GM18498 (cell line): Measurements from ENCODE around the gene GABPB1.

ENCODE experiments used
- ATAC-seq: cut with Tn5 transposase; IDR thresholded peaks from one replicate; pipeline ENCODE4 v1.9.1; 2021; ENCODE audit warnings: mild to moderate bottlenecking, moderate library complexity; ENCODE audit not compliant: unreplicated experiment

The GABPB1 gene

GRCh38 chr15:50246631-50247030, 108.4 kb downstream of the GABPB1 start:
- ATAC-seq, result no peak

DNA sequence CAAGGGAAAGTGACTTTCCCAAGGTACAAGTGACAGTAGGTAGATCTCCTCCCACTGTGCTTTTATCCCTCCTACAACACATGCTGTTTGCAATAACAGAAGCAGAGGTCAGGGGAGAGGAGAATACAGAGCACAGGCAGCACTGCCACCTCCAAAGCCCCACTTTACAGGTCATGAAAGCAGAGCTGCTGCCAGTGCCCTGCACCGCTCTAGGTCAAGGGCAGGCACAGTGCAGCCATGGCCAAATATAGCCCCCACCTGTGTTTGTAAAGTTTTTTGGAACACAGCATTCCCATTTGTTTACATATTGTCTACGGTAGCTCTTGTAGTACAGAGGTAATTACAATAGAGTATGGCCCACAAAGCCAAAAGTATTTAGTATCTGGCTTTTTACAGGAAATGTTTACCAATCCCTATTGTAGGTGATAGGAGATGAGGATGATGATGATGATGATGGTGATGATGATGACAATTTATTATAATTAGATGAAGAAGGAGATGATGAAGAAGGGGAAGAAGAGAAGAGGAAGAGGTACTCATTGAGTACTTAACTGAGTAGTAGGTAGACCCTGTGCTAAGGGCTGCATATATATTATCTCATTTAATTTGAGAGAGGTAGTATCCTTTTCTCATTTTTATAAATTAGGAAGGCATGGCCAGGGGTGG, 109.9 kb downstream of the GABPB1 start:
- ATAC-seq, result no peak

DNA sequence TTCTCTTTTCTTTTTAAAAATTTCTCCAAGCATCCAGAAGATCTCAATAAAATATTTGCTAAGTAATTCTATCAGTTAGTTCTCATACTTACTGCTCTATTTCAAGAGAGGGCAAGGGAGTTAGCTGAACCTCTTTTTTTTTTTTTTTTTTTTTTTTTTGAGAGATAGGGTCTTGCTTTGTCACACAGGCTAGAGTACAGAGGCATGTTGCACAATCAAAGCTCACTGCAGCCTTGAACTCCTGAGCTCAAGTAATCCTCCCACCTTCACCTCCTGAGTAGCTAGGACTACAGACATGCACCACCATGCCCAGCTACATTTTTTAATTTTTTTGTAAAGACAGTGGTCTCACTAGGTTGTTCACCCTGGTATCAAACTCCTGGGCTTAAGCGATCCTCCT, 110.8 kb downstream of the GABPB1 start:
- ATAC-seq, result no peak

- no peak for ATAC-seq
Measured at GRCh38 chr15:50241684-50242450, 113.1 kb downstream of the GABPB1 start.

DNA sequence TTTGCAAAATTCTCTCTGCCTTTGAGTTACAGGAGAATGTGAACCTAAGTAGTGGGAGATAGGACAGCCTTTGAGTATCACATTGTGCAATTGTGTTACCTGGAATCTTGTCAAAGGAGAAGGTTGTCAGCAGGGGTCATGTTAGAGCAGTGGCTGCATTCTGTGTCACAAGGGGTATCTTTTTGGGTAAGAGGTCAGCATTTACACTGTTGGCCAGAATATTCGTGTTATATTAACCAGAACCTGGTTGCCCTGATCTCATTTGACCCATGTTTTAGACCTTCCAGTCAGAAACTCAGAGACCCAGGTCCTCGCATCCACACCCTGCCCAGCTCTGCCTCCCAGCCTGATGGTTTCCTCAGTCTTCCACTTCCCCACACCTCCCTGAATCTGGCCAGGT, 116.7 kb downstream of the GABPB1 start:
- no peak for ATAC-seq

GRCh38 chr15:50236433-50236832, 118.6 kb downstream of the GABPB1 start:
- ATAC-seq, result no peak

DNA sequence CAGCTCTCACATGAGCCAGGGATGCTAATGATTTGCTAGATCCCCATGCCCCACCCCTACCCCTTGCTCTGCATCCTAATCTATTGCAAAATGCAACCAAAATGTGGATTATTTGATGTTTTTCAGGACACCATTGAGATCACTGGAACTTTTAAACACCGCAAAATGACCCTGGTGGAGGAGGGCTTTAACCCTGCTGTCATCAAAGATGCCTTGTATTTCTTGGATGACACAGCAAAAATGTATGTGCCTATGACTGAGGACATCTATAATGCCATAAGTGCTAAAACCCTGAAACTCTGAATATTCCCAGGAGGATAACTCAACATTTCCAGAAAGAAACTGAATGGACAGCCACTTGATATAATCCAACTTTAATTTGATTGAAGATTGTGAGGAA, 119.2 kb downstream of the GABPB1 start:
- ATAC-seq, result no peak

GRCh38 chr15:50234764-50235163, 120.2 kb downstream of the GABPB1 start:
- ATAC-seq, result no peak

GRCh38 chr15:50233192-50233736, 121.7 kb downstream of the GABPB1 start:
- ATAC-seq, result no peak

- ATAC-seq, result no peak
Measured at GRCh38 chr15:50232791-50233190, 122.2 kb downstream of the GABPB1 start.

DNA sequence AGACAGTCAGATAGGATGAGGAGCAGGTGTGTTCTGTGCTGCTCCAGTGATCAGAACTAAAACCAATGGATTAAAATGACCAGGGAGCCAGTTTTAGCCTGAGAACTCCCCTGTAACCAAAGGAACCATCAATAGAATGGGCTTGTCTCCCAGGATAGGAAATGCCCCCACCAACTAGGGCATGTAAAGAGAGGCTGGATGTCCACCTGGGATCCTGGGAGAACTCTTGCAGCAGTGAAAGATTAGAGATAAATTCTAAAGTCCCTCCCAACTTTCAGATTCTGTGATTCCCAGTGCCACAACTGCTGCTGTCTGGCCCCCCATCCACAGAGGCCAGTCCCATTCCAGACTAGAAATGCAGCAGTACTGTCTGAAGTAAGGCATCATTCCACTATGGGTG, 123.2 kb downstream of the GABPB1 start:
- no peak for ATAC-seq

DNA sequence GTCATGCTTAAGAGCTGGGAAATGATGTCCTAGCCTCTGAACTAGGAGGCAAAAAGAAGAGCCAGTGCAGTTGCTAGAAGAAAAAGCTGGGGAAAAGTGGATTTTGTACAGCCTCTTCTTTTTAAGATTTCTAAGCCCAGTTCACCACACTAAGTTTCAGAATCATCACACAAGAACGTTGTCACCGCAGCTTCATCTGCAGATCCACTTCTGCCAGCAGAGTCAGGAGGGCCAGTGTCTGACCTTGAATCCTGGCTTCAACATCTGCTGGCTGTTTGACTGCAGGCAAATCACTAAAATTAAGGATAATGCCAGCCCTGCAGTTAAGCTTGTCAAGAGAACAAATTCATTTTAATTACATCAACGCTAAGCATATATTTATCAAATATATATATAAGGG, 125.7 kb downstream of the GABPB1 start:
- no peak for ATAC-seq

- no peak for ATAC-seq
Measured at GRCh38 chr15:50228866-50229265, 126.1 kb downstream of the GABPB1 start.

DNA sequence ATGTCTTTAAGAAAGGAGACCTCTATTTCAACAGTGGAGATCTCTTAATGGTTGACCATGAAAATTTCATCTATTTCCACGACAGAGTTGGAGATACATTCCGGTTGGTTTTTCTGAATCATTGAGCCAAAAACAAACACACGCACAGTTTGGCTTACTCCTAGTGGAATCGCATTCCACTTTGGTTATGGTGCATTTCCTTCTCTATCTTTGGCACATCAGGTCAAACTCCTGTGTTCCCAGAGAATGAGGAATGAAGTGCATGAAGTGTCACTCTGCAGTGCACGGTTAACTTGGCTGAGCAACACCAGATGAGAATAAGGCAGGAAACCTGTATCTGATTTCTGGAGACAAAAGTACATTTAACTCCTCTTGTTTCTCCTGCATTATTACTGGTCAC, 127.9 kb downstream of the GABPB1 start:
- ATAC-seq, result no peak

DNA sequence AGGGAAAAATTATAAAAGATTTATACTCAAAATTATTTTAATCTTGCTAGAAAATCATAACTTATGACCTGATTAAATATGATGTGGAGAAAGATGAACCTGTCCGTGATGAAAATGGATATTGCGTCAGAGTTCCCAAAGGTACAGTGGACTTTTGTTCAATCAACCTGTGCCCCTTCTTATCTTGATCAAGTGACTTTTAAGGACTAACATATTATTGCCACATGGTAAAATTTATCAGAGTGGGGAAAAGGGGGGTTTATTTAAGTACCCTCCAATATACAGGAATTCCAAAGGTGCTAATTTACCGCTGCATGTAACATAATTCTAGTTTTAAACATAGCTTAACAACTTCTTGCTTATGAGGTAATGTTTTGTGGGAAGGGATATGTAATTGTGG, 129.1 kb downstream of the GABPB1 start:
- no peak for ATAC-seq
